K562 (cell line): Measurements from ENCODE around the gene TRRAP. TPM values are rescaled to one million over a fixed set of nuclear protein-coding genes. Genes with fewer than 3 reads are reported as not detected.

ENCODE experiments used
- ATAC-seq: fragments of 200-7000 bp; cut with Tn5 transposase; 3 replicates; pipeline ENCODE4 v1.9.1; 2020; ENCODE audit warnings: moderate library complexity
- BruUV-seq: library from RNA; stranded (reverse); fragments of 400-500 nt; replicated peaks from 2 replicates; lab custom pipeline; 2021; lab: Mats Ljungman, UMichigan
- CTCF ChIA-PET: fragments of 300-600 bp; formaldehyde crosslinking; extraction: SDS; loops from one replicate; lab custom pipeline; 2021; ENCODE audit warnings: low intra/inter-chr PET ratio; lab: Yijun Ruan, JAX
- POLR2A ChIA-PET: fragments of 300-600, 350-650 bp; sonication (Branson Sonifier 250); formaldehyde crosslinking; extraction: SDS; loops from one replicate; lab custom pipeline; 2021; ENCODE audit warnings: antibody characterized with exemption, inconsistent platforms; lab: Yijun Ruan, JAX
- DNase-seq, 4 experiments: peaks; one replicate each; pipeline versions ENCODE4 v3.0.0 to v3.0.0-alpha.2; 2011 to 2018; ENCODE audit warnings: low spot score in 3 of 4, mixed read lengths in 3 of 4; ENCODE audit errors: extremely low read depth in 1 of 4
- FAIRE-seq: peaks from 2 replicates; lab custom pipeline; 2011; peaks lifted over from hg19 to GRCh38; lab: Jason Lieb, UNC
- H2AFZ ChIP-seq: 2 replicates; pipeline ENCODE4 v1.6.0; 2011; ENCODE audit warnings: low read depth, low read length, control low read depth, inconsistent platforms
- H3K27ac ChIP-seq: fragments of 200-600 bp; 3 replicates; pipeline ENCODE4 v1.8.0; 2011; ENCODE audit warnings: low read depth, mild to moderate bottlenecking, control low read depth, inconsistent platforms, low read length, moderate library complexity, mixed read lengths; ENCODE audit errors: extremely low read depth
- H3K27me3 ChIP-seq, 2 experiments: fragments of 300-600 bp in 1 of 2; 2 replicates in 1 of 2; 3 replicates in 1 of 2; pipeline versions ENCODE4 v1.6.0 to v1.8.0; 2011; ENCODE audit warnings: inconsistent platforms in 2 of 2, low read length in 2 of 2, mild to moderate bottlenecking in 1 of 2, mixed read lengths in 1 of 2, moderate library complexity in 1 of 2; ENCODE audit not compliant: control insufficient read depth in 2 of 2, insufficient read depth in 2 of 2
- H3K36me3 ChIP-seq: fragments of 300-600 bp; 3 replicates; pipeline ENCODE4 v1.8.0; 2011; ENCODE audit warnings: mild to moderate bottlenecking, low read length, inconsistent platforms; ENCODE audit not compliant: control insufficient read depth, insufficient read depth
- H3K4me1 ChIP-seq, 2 experiments: fragments of 200-600 bp in 1 of 2; replicated peaks in 1 of 2; 2 replicates in 1 of 2; 3 replicates in 1 of 2; pipeline versions ENCODE4 v1.5.1 to v1.8.0; 2011; ENCODE audit warnings: inconsistent platforms in 2 of 2, low read length in 2 of 2, mild to moderate bottlenecking in 1 of 2, mixed read lengths in 1 of 2, moderate library complexity in 1 of 2; ENCODE audit not compliant: control insufficient read depth in 2 of 2, insufficient read depth in 2 of 2
- H3K4me2 ChIP-seq: 2 replicates; pipeline ENCODE4 v1.6.1; 2011; ENCODE audit warnings: low read length, control low read depth, inconsistent platforms, mixed read lengths; ENCODE audit not compliant: insufficient read depth
- H3K4me3 ChIP-seq: fragments of 200-600 bp; sonication (generic), shearing (Covaris generic); 2 replicates; pipeline ENCODE4 v1.5.1; 2016; ENCODE audit warnings: control low read depth, inconsistent platforms
- H3K79me2 ChIP-seq: fragments of 200-600 bp; 3 replicates; pipeline ENCODE4 v1.8.0; 2011; ENCODE audit warnings: low read length, inconsistent platforms; ENCODE audit not compliant: control insufficient read depth, insufficient read depth
- H3K9ac ChIP-seq, 2 experiments: 2 replicates each; pipeline versions ENCODE4 v1.6.0 to v1.6.1; 2011; ENCODE audit warnings: low read depth in 2 of 2, low read length in 2 of 2, control low read depth in 1 of 2, inconsistent platforms in 1 of 2, mild to moderate bottlenecking in 1 of 2, mixed read lengths in 1 of 2; ENCODE audit not compliant: insufficient read depth in 1 of 2
- H3K9me1 ChIP-seq: one replicate; pipeline ENCODE4 v1.6.0; 2011; ENCODE audit warnings: inconsistent platforms, mild to moderate bottlenecking, low read length, moderate library complexity; ENCODE audit not compliant: control insufficient read depth, insufficient read depth
- H3K9me3 ChIP-seq: replicated peaks from 2 replicates; pipeline ENCODE4 v1.5.1; 2011; ENCODE audit warnings: low read depth, low read length, inconsistent platforms; ENCODE audit not compliant: control insufficient read depth, insufficient read depth
- H4K20me1 ChIP-seq: replicated peaks from 2 replicates; pipeline ENCODE4 v1.6.1; 2011; ENCODE audit warnings: low read length, inconsistent platforms, mixed read lengths; ENCODE audit not compliant: control insufficient read depth, insufficient read depth
- ADNP ChIP-seq: fragments of 200-800 bp; sonication (Bioruptor generic); IDR thresholded peaks from 2 replicates; pipeline ENCODE4 v1.6.1; 2016; ENCODE audit warnings: missing genetic modification characterization, missing compliant biosample characterization
- EP300 ChIP-seq: IDR thresholded peaks from 2 replicates; pipeline ENCODE4 v1.6.1; 2012; ENCODE audit warnings: low read length, improper control_type of control experiment
- EP400 ChIP-seq: fragments of 450-650 bp; IDR thresholded peaks from 2 replicates; pipeline ENCODE4 v1.6.1; 2017; ENCODE audit warnings: antibody characterized with exemption, mild to moderate bottlenecking, moderate library complexity
- LEF1 ChIP-seq: fragments of 450-650 bp; IDR thresholded peaks from 2 replicates; pipeline ENCODE4 v1.6.1; 2016; ENCODE audit warnings: mild to moderate bottlenecking
- MAFF ChIP-seq: IDR thresholded peaks from 2 replicates; pipeline ENCODE4 v1.6.1; 2012; ENCODE audit warnings: low read length, improper control_type of control experiment
- MAZ ChIP-seq, 2 experiments: fragments of 450-650 bp in 1 of 2; sonication (generic) in 1 of 2; formaldehyde crosslinking; IDR thresholded peaks in 1 of 2; conservative IDR thresholded peaks in 1 of 2; 2 replicates each; pipeline versions ENCODE4 v1.4.0 to v1.5.0; 2020; ENCODE audit warnings: mild to moderate bottlenecking in 1 of 2, missing genetic modification reagents in 1 of 2
- MCM3 ChIP-seq: fragments of 450-650 bp; IDR thresholded peaks from 2 replicates; pipeline ENCODE4 v1.6.1; 2016
- NEUROD1 ChIP-seq: fragments of 150-350 bp; IDR thresholded peaks from 2 replicates; pipeline ENCODE4 v1.6.1; 2014; ENCODE audit warnings: borderline replicate concordance, low read length, low read depth; ENCODE audit not compliant: partially characterized antibody
- NFE2 ChIP-seq: IDR thresholded peaks from 2 replicates; pipeline ENCODE4 v1.6.1; 2014; ENCODE audit warnings: antibody characterized with exemption, low read depth
- NFIC ChIP-seq: fragments of 450-650 bp; IDR thresholded peaks from 2 replicates; pipeline ENCODE4 v1.6.1; 2017; ENCODE audit warnings: mild to moderate bottlenecking, inconsistent platforms
- RBM34 ChIP-seq: fragments of 200-400 bp; formaldehyde crosslinking; IDR thresholded peaks from 2 replicates; pipeline ENCODE4 v1.6.1; 2018; ENCODE audit warnings: low read length, borderline replicate concordance; ENCODE audit not compliant: insufficient read depth
- RUNX1 ChIP-seq: sonication (generic); IDR thresholded peaks from 2 replicates; pipeline ENCODE4 v1.6.1; 2016; ENCODE audit warnings: antibody characterized with exemption, low read depth
- SIN3B ChIP-seq: fragments of 450-650 bp; IDR thresholded peaks from 2 replicates; pipeline ENCODE4 v1.6.1; 2017; ENCODE audit warnings: low read depth, mild to moderate bottlenecking, moderate library complexity
- THAP7 ChIP-seq: fragments of 250-450 bp; sonication (Bioruptor Pico); IDR thresholded peaks from 2 replicates; pipeline ENCODE4 v1.5.0; 2021
- ZBTB12 ChIP-seq: fragments of 250-450 bp; sonication (Bioruptor Pico); IDR thresholded peaks from 2 replicates; pipeline ENCODE4 v1.4.0; 2020
- ZFP30 ChIP-seq: fragments of 250-450 bp; sonication (Bioruptor Pico); IDR thresholded peaks from 2 replicates; pipeline ENCODE4 v1.8.0; 2022; ENCODE audit warnings: moderate library complexity, mild to moderate bottlenecking, inconsistent platforms, borderline replicate concordance
- ZKSCAN8 ChIP-seq: fragments of 200-800 bp; sonication (Bioruptor generic); IDR thresholded peaks from 2 replicates; pipeline ENCODE4 v1.6.1; 2016; ENCODE audit warnings: missing genetic modification characterization, missing compliant biosample characterization
- ZNF121 ChIP-seq: sonication (generic); formaldehyde crosslinking; conservative IDR thresholded peaks from 2 replicates; pipeline ENCODE4 v1.8.0; 2022; ENCODE audit warnings: missing genetic modification reagents
- ZNF134 ChIP-seq: fragments of 250-450 bp; sonication (Bioruptor Pico); conservative IDR thresholded peaks from 2 replicates; pipeline ENCODE4 v1.4.0; 2020
- ZNF24 ChIP-seq: fragments of 450-650 bp; IDR thresholded peaks from 2 replicates; pipeline ENCODE4 v1.6.1; 2016
- ZNF280B ChIP-seq: fragments of 250-450 bp; sonication (Bioruptor Pico); IDR thresholded peaks from 2 replicates; pipeline ENCODE4 v1.5.1; 2021; ENCODE audit warnings: mild to moderate bottlenecking
- ZNF41 ChIP-seq: fragments of 250-450 bp; sonication (Bioruptor Pico); conservative IDR thresholded peaks from 2 replicates; pipeline ENCODE4 v1.4.0; 2020; ENCODE audit warnings: mild to moderate bottlenecking
- WGBS: fragments of 100-300 bp; shearing (Covaris generic); methylation state at CpG from one replicate; pipeline ENCODE4 v1.1.6; 2016; ENCODE audit warnings: low coverage, mixed read lengths; ENCODE audit not compliant: insufficient coverage; ENCODE audit errors: missing lambda C conversion rate; 5-methylcytosine and 5-hydroxymethylcytosine counted together
- in situ Hi-C: fragments of 300-500 bp; cut with MboI; formaldehyde crosslinking; loops from 4 replicates; pipeline ENCODE4 v1.15.0; 2018; ENCODE audit warnings: inconsistent platforms, mixed read lengths
- intact Hi-C: fragments of 100-400 bp; cut with micrococcal nuclease; formaldehyde crosslinking; loops from 2 replicates; pipeline ENCODE4 v1.14.2; 2022
- polyA plus RNA-seq, 8 experiments: library from polyadenylated mRNA; depleted of rRNA in 4 of 8; stranded (reverse) in 5 of 8; unstranded in 3 of 8; fragments of >200 nt; fragmentation: Nextera tagmentation in 2 of 8; fragmentation: Illumina TruSeq in 1 of 8; extraction: Ambion mirVana in 2 of 8; extraction: Trizol in 1 of 8; gene quantifications; 2 replicates each; pipeline versions ENCODE4 v1.2.1 to v1.2.3, GENCODE V29; 2011 to 2014; ENCODE audit warnings: inconsistent platforms in 1 of 8, missing spikeins in 1 of 8
- total RNA-seq, 7 experiments: library from RNA; depleted of rRNA in 6 of 7; stranded (reverse); fragments of >200 nt in 6 of 7; fragmentation: Illumina TruSeq in 2 of 7; extraction: Trizol in 2 of 7; gene quantifications; 2 replicates each; pipeline versions ENCODE4 v1.2.1 to v1.2.3, GENCODE V29; 2011 to 2021; ENCODE audit warnings: low replicate concordance in 1 of 7

TRRAP gene
- total and polyA plus RNA-seq, 9 of the 15 experiments (the other 6 are each of a cell fraction or from before 2014, with no cell fraction given): 1.3 to 47.2 (median 9.7) TPM

GRCh38 chr7:98956469-98956868, 78.1 kb downstream of the TRRAP start (continued):
- TF ChIP-seq EP400: no peak
- TF ChIP-seq EP300: no peak
- TF ChIP-seq ZBTB12 (CRISPR knock-in tag): no peak
- TF ChIP-seq ZNF121 (CRISPR knock-in tag): no peak
- no peak for TF ChIP-seq ZFP30 (CRISPR knock-in tag)
- TF ChIP-seq RBM34: no peak
- TF ChIP-seq ADNP: no peak
- no peak for TF ChIP-seq MCM3
- TF ChIP-seq MAFF: no peak
- no peak for TF ChIP-seq ZNF41 (CRISPR knock-in tag)

- BruUV-seq: no TSS peak
- Histone ChIP-seq H3K79me2 (no peaks in the 10 kb centered on the region), H3K27me3 (no peaks in the 10 kb centered on the region), H3K4me1 (peaks cover 0 to 3% of the 10 kb centered on the region in 2 experiments; a peak in 1 of 5 replicates), H3K36me3 (peaks cover 96% of the 10 kb centered on the region), H3K9me3 (no peaks in the 10 kb centered on the region), H3K9ac (peak overlapping the region in 1 of 2 experiments; percentile 57; a peak in 1 of 4 replicates), H2AFZ (no peak overlapping the region), H3K4me2 (no peak overlapping the region), H3K9me1 (no peaks in the 10 kb centered on the region), H3K4me3 (no peak overlapping the region), H3K27ac (no peak overlapping the region), H4K20me1 (no peaks in the 10 kb centered on the region; the same call in 1 of the 2 replicates)
- in situ Hi-C loops: no loop called here
- CTCF ChIA-PET: no interaction called here
- DNase-seq: no peak
- WGBS: 98% methylated on average over 7 of the region's 9 CpGs
- no peak for FAIRE-seq
- POLR2A ChIA-PET: no interaction called here
- no peak for ATAC-seq
- intact Hi-C loops: no loop called here
- TF ChIP-seq MAZ (CRISPR knock-in tag; conservative IDR thresholded peaks at IDR 0.05 in 1 of 2, IDR thresholded peaks at IDR 0.05 in 1 of 2): no peak
- TF ChIP-seq LEF1: no peak
- TF ChIP-seq ZKSCAN8: no peak
- no peak for TF ChIP-seq NEUROD1
- TF ChIP-seq NFE2: no peak
- TF ChIP-seq NFIC: no peak
- TF ChIP-seq ZNF280B (CRISPR knock-in tag): no peak
- TF ChIP-seq SIN3B: no peak
- TF ChIP-seq RUNX1: no peak
- TF ChIP-seq THAP7 (CRISPR knock-in tag): no peak
- no peak for TF ChIP-seq ZNF24
- no peak for TF ChIP-seq ZNF134 (CRISPR knock-in tag)
Observed at GRCh38 chr7:98956937-98957336, 78.6 kb downstream of the TRRAP start.
